Dermis microvascular lymphatic vessel endothelial cell (primary cell): Measurements from ENCODE around the gene NFYC. TPM values are rescaled to one million over a fixed set of nuclear protein-coding genes. Genes with fewer than 3 reads are reported as not detected.

Source experiments
- DNase-seq, 2 donors: peaks; one replicate each; pipeline versions ENCODE4 v3.0.0 to v3.0.0-alpha.2; 2010; ENCODE audit warnings: low read depth in 2 of 2
- total RNA-seq: library from RNA; depleted of rRNA; stranded (reverse); fragments of >200 nt; gene quantifications from 2 replicates; pipeline ENCODE4 v1.2.1, GENCODE V29; 2014

NFYC gene
- total RNA-seq, 1 donor from 2014 or later: 13.0 TPM

- no peak for DNase-seq
These were observed 85.9 kb downstream of the NFYC start for GRCh38 chr1:40777224-40777970.

GRCh38 chr1:40780678-40781607 is 89.4 kb downstream of the NFYC start:
- no peak for DNase-seq

DNA sequence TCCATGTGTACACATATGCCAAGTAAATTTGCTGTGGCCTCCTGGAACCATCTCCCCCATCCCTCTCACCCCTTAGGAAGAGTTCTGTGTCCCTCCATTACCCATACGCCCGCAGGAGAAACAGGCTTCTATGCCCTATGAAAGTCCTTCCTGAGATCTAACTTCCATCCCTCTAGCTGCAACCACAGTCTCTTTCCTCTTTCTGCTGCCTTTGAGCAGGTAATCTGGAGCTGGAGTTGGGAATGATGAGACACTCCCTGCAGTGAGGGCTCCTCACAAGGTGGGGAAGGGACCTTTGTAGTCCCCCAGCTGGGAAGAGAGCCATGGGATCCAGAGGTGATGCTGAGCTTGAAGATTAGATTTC is 90.1 kb downstream of the NFYC start:
- DNase-seq: no peak

DNA sequence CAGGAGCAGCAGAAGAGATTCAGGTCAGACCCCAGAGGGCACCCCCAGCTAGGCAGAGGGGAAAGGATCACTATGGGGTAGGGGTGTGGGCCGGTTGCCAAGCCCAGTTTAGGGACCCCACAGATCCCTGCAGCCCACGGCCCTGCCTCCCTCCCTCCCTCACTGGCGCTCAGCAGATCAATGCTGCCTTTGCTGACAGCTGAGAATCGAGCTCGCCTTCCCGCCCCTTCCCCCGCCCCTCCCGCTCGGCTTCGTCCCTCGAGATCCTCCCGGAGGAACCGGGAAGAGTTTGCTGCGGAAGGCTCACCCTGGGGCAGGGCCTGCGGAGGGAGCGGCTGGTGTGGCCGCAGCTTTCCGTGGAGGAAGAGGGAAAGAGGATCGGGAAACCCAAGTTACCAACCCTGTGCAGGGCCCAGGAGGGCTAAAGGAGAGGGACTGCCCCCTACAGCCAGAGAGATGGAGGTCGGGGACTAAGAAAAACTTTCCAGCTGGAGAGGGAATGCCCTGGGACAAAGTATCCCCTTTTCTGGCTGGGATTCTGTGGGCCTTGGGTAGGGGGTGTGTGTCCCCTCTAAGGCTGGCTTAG is 91.0 kb downstream of the NFYC start:
- DNase-seq: no peak

- DNase-seq: peak in 1 of 2 donors; percentile 8
These were observed 91.7 kb downstream of the NFYC start, which contains the start of gene KCNQ4 for GRCh38 chr1:40783001-40783905. KCNQ4 (plus strand) TSS chr1:40783787; CDS start chr1:40784094, 307 bp downstream.

DNA sequence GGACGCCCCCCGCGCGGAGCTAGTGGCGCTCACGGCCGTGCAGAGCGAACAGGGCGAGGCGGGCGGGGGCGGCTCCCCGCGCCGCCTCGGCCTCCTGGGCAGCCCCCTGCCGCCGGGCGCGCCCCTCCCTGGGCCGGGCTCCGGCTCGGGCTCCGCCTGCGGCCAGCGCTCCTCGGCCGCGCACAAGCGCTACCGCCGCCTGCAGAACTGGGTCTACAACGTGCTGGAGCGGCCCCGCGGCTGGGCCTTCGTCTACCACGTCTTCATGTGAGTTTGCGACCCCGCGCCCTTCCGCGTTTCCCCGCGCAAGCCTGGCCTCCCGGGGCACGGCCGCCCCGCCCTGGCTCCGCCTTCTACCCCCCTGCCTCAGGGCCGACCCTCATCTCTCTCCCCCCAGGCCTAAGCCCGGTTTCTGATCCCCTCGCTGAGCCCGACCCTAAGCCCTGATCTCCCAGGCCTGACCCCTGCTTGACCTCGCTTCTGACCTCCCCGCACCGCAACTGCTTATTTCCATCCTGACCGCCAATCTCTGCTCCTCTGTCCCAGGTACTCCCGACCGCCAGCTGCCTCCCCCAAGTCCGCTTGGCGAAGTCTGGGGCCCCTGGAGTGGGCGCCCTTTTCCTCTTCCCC is 92.8 kb downstream of the NFYC start:
- DNase-seq: no peak

DNA sequence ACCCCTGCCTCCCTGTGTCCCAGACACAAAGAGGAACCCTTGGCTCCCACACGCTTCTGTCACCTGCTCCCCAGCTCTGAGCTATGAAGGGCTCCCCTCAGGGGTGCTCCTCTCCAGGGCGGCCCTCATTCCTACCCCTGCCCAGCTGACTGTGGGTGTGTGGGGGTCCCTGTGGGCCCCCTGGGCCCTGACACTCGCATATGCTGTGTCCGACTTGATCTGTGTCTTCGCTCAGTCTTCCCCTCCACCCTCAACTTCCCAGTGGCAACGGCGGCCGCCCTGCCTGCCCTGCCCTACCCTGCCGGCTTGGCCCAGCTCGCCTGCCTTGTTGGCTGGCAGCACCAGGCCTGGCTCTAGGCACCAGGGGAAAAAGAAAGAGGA is 93.3 kb downstream of the NFYC start:
- no peak for DNase-seq

DNA sequence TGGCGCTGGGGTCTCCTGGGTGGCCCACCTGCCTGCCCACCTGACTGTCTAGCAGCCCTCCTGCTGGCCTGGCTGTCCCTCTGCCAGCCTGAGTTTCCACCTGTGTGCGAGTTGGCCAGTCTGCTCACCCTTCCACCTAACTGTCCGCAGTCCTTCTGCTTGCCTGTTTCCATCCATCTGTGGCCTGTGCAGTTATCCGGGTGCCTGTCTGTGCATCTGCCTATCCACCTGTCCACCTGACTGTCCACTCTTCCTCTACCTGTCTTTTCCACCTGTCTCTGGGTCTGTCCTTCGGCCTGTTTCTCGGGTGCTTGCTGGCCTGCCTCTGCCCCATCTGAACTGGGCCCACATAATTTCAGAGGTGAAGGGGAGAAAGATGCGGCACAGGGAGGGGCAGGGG is 93.9 kb downstream of the NFYC start:
- no peak for DNase-seq

GRCh38 chr1:40786171-40786994 is 94.9 kb downstream of the NFYC start:
- no peak for DNase-seq

DNA sequence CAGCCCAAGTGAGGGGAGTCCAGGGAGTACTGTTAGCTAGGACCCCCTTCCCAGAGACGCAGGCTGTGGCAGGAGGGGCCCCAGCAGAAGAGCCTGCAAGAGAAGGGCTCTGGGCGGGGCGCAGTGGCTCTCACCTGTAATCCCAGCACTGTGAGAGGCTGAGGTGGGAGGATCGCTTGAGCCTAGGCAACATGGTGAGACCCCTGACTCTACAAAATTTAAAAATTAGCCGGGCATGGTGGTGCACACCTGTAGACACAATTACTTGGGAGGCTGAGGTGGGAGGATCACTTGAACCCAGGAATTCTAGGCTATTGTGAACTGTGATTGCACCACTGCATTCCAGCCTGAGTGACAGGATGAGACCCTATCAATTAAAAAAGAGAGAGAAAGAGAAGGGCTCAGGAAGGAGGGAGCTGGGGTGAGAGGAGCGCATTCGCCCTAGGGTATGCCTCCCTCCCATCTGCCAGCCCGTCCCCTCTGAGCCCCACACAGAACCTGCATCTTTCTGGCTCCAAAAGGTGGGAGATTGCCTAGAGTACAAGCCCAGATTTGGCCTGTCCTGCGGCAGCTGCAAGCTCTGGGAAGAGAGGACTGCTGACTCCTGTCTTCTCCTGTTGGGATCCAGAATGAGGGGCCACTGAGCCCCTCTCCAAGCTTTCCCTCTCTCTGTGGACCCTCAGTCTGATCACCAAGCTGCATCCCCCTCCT is 95.6 kb downstream of the NFYC start:
- DNase-seq: no peak

DNA sequence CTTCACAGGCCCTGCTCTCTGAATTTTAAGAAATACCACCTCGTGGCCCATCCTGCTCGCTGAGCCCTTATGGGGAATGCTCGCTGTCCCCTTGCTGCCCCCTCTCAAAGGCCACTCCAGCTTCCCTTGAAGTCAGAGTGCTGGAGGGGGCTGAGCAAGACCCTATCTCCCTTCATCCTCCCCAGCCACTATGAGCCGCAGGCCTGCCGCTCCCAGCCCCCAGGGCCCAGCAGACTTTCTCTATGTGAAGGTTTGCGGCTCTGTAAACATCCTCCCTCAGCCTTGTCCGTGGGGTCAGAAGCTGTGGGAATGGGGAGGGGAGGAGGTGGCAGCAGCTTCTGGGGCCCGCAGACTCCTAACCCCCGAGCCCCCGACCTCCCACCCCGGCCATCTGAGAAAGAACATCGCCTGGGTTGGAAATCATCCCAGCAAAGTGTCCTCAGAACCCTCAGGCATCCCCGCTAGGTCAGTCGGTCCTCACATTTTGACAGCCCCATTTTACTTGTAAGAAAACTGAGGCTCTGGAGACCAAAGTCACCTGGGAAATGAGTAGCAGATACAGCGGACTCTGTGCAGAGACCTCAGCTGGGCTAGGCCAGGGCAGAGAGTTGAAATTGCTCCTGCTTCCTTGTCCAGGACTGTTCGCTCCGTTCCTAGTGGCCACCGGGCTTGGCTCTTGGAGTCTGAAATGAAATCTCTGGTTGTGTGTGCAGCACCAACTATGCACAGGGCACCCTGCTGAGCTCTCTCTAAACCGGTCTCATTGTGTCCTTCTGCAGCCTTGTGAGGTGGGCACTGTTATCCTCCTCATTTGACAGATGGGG is 96.4 kb downstream of the NFYC start:
- DNase-seq: no peak

DNA sequence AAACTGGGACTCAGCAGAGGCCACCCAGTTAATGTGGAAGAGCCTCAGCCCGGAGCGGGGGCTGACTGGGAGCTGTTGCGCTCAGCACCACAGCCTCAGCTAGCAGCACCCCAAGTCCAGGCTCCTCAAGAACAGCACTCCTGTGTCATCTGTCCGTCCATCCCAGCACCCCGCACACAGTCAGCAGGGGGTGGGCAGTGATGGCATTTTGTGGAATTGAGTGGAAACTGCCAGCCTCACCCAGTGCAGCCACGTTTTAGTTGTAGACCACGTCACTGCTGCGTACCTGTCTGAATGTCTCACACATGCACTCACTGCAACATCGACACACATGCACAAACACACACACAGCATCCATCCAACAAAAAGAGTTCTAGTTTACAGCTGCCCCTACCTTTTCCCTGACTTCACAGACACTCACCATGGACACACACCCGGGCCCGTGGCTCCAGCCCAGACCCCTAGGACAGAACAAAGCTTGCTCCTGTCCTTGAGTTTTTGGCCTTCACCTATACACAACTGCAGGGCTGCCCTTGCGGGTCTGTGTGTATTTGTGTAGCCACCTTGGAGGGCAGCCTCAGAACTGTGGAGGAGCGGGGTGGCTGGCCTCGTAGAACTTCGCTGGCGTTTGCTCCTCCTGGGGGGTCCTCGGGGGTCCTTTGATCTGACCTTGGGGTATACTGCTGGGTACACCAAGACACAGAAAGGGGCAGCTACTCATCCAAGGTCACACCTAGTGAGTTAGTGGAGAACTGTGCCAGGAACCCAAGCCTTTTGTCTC is 97.2 kb downstream of the NFYC start:
- DNase-seq: no peak

DNA sequence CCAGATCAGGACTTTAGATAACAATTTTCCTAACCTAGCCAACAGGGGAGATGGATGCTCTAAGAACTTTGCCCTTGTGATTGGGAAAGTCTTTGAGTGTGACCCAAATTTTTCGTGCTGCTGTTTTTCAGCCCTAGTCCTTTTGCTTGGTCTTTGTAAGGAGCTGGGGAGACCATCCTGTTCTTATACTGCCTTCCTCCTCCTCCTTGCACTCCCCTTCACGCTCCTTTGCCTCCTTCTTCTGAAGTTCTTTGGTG is 97.8 kb downstream of the NFYC start:
- no peak for DNase-seq

DNA sequence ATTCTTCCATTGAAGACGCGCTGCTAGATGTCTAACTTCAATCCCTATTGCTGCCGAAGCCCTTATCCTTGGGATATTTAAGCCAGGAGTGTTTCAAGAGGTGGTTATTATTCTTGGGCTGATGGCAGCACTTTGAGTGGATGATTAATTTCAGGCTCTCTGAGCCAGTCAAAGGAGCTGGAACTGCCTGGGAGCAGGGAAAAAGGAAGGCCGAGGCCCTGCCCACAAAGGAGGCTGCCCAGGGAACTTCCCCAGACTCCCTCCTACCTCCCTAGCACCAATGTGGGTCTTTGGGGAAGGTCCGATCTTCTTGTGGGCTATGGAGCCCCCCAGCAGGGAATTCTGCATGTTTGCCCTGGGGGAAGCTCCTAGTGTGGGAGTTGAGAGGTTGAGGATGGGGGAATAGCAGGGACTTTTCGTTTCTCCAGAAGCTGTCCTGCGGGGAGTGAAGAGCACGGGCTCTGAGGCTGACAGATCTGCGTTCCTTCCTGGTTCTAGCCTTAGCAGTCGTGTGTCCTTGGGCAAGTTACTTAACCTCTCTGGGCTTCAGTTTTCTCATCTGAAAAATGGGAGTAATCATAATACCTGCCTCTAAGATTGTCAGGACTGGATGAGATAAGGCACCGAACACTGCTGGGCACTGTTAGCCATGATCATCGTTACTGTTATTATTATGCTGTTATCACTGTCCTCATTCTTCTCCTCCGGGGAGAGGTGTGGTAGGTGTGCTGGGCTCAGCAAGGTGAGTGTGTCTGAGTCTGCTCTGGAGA is 98.3 kb downstream of the NFYC start:
- DNase-seq: no peak

GRCh38 chr1:40792036-40792435 is 100.5 kb downstream of the NFYC start:
- no peak for DNase-seq

DNA sequence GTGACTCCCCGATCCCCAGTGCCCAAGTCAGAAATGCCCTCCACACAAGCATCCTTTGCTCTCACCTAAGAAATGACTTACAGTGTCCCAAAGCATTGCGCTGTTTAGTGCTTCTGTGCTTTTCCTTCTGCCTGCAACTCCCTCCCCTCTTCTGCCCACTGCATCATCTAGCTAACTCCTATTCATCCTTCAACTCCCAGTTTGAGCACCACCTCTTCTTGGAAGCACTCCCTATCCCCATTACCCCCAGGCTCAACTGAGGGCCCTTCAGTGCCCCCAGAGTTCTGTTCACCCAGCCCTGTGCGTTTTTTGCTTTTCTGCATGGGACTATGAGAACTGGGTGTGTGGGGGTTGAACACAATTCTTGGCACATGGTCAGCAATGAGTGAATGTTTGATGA is 102.1 kb downstream of the NFYC start:
- no peak for DNase-seq

DNA sequence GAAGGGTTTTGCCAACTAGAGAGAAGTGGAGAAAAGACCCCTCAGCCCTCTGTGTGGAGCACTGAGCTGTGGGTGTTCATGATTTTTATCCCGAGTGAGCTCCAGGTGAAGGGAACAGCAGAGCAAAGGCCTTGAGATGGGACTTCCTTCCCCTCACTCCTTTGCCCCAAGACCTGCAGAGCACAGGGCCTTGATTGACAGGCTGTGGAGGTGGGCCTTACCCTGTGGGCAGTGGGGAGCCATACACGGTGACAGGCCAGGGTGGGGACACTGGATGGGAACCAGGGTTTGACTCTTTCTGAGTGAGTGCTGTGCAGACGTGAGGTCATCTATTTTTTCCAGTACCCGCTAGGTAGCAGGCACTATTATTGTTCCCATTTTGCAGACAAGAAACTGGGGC is 102.5 kb downstream of the NFYC start:
- no peak for DNase-seq
